HG02678 (cell line): ENCODE data around the gene DDX31.

Experiments
- ATAC-seq: cut with Tn5 transposase; IDR thresholded peaks from one replicate; pipeline ENCODE4 v1.9.1; 2021; ENCODE audit warnings: mild to moderate bottlenecking, moderate library complexity; ENCODE audit not compliant: unreplicated experiment

The DDX31 gene

DNA sequence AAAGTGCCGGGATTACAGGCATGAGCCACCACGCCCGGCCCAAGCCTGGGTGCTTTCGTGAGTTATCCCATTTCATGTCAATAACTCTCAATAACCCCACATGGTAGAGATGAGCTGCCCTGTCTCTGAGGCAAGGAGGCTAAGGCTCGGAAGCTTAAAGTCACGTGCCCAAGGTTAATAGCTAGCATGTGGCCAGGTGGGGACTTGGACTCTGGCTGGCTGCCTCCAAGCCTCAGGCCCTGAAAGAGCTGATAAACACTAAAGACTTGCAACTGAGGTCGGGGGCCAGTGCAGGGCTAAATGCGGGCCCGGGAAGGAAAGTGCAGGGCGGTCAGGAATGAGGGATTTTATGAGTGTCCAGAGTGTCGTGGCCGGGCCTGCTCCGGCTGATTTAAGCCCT lies 118.2 kb downstream of the DDX31 start:
- no peak for ATAC-seq

DNA sequence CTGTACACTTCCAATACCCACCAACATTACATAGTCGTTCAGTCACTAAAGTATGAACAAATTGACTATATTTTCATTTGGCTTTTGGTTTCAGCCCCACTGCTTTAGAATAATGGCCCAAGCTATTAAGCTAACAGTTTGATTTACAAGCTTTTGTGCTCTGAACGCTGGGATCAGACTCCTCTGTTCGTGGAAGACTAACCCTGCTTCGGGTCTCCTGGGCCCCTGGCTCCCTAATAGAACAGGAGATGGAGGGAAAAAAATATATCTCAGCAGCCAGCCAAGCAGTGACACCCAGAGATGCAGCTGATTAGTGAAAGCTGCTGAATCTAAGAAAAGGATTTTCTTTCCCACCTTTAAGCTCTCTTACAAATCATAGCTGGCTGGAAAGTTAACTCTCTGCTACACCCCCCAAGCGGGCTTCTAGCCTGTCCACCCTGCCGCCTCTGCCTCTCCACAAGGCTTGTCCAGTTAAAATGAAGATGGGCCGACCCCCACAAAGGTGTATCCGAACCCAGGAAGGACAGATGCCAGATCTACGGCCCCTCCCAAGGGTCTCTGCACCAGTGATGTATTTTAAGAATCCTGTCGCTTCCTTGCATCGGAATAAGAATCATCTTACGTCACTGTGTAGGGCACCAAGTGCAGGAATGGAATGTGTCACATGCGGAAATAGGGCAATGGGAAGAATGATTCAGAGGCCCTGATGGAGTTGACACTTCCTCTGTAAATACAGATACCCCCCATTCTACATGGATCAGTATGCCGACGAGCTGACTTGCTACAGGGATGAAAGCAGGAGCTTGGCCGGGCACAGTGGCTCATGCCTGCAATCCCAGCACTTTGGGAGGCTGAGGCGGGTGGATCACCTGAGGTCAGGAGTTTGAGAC lies 120.8 kb downstream of the DDX31 start:
- no peak for ATAC-seq

- ATAC-seq = no peak
Observed at GRCh38 chr9:132547976-132548730, 121.6 kb downstream of the DDX31 start.

DNA sequence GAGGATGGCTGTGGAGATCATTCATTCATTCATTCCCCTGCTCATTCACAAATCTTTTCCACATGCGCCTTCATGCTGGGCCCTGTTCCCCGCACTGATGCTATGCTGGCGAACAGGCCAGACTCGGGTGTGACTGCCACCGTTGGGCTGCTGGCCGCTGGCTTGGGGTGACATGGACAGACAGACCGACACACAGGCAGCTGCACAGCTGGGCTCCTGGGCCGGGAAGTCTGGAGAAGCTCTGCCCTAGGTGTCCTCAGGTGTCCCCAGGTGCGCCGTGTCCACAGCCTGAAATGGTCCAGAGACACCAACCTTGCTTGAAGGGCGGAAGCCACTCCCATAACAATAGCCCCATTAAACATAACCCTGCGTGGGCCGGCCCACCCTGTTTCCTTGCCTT lies 122.3 kb downstream of the DDX31 start:
- ATAC-seq = no peak

GRCh38 chr9:132547052-132547431 lies 122.7 kb downstream of the DDX31 start:
- ATAC-seq = no peak

GRCh38 chr9:132546148-132547051 lies 123.4 kb downstream of the DDX31 start:
- ATAC-seq = no peak

DNA sequence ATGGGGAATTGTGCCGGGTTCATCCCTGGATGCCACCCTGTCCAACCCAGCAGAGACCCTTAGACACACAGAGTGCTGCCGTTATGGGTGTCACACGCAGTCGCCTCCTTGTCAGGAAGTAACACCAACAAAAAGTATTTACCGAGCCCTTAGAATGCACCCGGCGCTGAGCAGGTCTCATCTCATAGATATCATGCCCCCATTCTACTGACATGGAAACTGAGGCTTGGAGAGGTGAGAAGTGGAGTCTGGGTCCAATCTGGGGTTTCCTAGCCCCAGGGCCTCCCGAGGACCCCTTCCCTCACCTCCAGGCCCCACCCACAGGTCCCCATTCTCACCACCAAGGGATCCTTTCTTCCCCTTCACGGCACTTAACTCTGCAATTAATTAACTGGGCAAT lies 124.2 kb downstream of the DDX31 start:
- ATAC-seq = no peak

DNA sequence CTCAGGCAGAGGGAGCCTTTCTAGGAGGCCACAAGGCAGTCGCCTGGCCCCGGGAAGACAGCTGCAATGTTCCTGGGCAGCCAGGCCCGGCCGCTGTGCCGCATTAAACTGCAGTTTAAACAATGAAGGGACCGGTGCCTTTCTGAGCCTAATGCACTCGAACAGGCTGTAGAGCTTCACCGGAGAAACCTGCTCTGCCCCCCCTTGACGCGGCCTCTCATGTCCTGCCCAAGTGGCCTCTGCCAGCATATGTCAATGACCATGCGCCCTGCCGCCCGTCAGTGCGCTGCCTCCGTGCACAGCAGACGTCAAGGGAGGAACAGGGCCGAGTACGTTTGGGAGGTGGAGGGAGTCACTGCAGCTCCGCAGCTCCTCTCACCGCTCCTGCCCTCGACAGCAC lies 125.8 kb downstream of the DDX31 start:
- ATAC-seq = no peak

GRCh38 chr9:132543251-132543650 lies 126.5 kb downstream of the DDX31 start:
- ATAC-seq = no peak
